H9 (cell line): ENCODE data around the gene MAP2K3. TPM values are rescaled to one million over a fixed set of nuclear protein-coding genes. Genes with fewer than 3 reads are reported as not detected.

ENCODE experiments used
- DNase-seq: peaks from one replicate; pipeline ENCODE4 v3.0.0-alpha.2; 2017
- H2AFZ ChIP-seq: one replicate; pipeline ENCODE4 v1.6.1; 2013; ENCODE audit warnings: mild to moderate bottlenecking, low read length, control low read depth, moderate library complexity
- H2AK5ac ChIP-seq: 2 replicates; pipeline ENCODE4 v1.6.1; 2013; ENCODE audit warnings: low read length, control low read depth, mixed read lengths; ENCODE audit not compliant: insufficient read length
- H2BK120ac ChIP-seq: one replicate; pipeline ENCODE4 v1.6.1; 2013; ENCODE audit warnings: low read depth, mild to moderate bottlenecking, low read length, control low read depth, inconsistent platforms; ENCODE audit not compliant: poor library complexity, severe bottlenecking
- H2BK12ac ChIP-seq: 2 replicates; pipeline ENCODE4 v1.6.1; 2013; ENCODE audit warnings: low read length, control low read depth, mixed read lengths, low read depth; ENCODE audit not compliant: insufficient read length
- H2BK15ac ChIP-seq: 2 replicates; pipeline ENCODE4 v1.6.1; 2013; ENCODE audit warnings: low read depth, low read length, control low read depth
- H2BK20ac ChIP-seq: one replicate; pipeline ENCODE4 v1.6.1; 2013; ENCODE audit warnings: low read depth, mild to moderate bottlenecking, low read length, control low read depth, inconsistent platforms; ENCODE audit not compliant: poor library complexity, severe bottlenecking
- H2BK5ac ChIP-seq: 2 replicates; pipeline ENCODE4 v1.6.1; 2013; ENCODE audit warnings: low read length, control low read depth, mixed read lengths; ENCODE audit not compliant: insufficient read length
- H3K14ac ChIP-seq: 2 replicates; pipeline ENCODE4 v1.6.1; 2013; ENCODE audit warnings: low read length, control low read depth; ENCODE audit not compliant: insufficient read depth
- H3K18ac ChIP-seq: 2 replicates; pipeline ENCODE4 v1.6.1; 2013; ENCODE audit warnings: low read depth, mild to moderate bottlenecking, mixed read lengths, low read length, control low read depth; ENCODE audit not compliant: insufficient read length
- H3K23ac ChIP-seq: 2 replicates; pipeline ENCODE4 v1.6.1; 2013; ENCODE audit warnings: low read length, control low read depth, mixed read lengths, low read depth; ENCODE audit not compliant: insufficient read length
- H3K23me2 ChIP-seq: 2 replicates; pipeline ENCODE4 v1.6.1; 2013; ENCODE audit warnings: low read depth, mild to moderate bottlenecking, mixed read lengths, low read length, control low read depth; ENCODE audit not compliant: insufficient read length, poor library complexity, severe bottlenecking
- H3K27ac ChIP-seq: 2 replicates; pipeline ENCODE4 v1.5.1; 2013; ENCODE audit warnings: low read length, control low read depth, mixed read lengths, low read depth; ENCODE audit not compliant: insufficient read length
- H3K27me3 ChIP-seq: 2 replicates; pipeline ENCODE4 v1.6.1; 2013; ENCODE audit warnings: low read length, control low read depth, inconsistent platforms; ENCODE audit not compliant: insufficient read depth
- H3K4ac ChIP-seq: 2 replicates; pipeline ENCODE4 v1.6.1; 2013; ENCODE audit warnings: low read depth, mild to moderate bottlenecking, control low read depth, inconsistent platforms, low read length, moderate library complexity
- H3K4me1 ChIP-seq: 2 replicates; pipeline ENCODE4 v1.6.1; 2013; ENCODE audit warnings: low read length, control low read depth, inconsistent platforms; ENCODE audit not compliant: insufficient read depth
- H3K4me2 ChIP-seq: 2 replicates; pipeline ENCODE4 v1.6.1; 2013; ENCODE audit warnings: low read length, control low read depth, mixed read lengths; ENCODE audit not compliant: insufficient read length, insufficient read depth
- H3K56ac ChIP-seq: 2 replicates; pipeline ENCODE4 v1.6.1; 2013; ENCODE audit warnings: low read depth, mild to moderate bottlenecking, mixed read lengths, low read length, control low read depth; ENCODE audit not compliant: insufficient read length
- H3K79me1 ChIP-seq: 2 replicates; pipeline ENCODE4 v1.6.1; 2013; ENCODE audit warnings: low read depth, mild to moderate bottlenecking, moderate library complexity, low read length, control low read depth, inconsistent platforms; ENCODE audit not compliant: insufficient read depth, poor library complexity, severe bottlenecking
- H3K79me2 ChIP-seq: 2 replicates; pipeline ENCODE4 v1.6.1; 2013; ENCODE audit warnings: low read length, control low read depth, inconsistent platforms; ENCODE audit not compliant: insufficient read depth
- H3K9ac ChIP-seq: 2 replicates; pipeline ENCODE4 v1.6.1; 2013; ENCODE audit warnings: low read length, control low read depth, mixed read lengths; ENCODE audit not compliant: insufficient read length; ENCODE audit errors: extremely low read depth
- H3K9me3 ChIP-seq: one replicate; pipeline ENCODE4 v1.6.1; 2013; ENCODE audit warnings: low read depth, low read length, inconsistent platforms; ENCODE audit not compliant: control insufficient read depth
- H3T11ph ChIP-seq: one replicate; pipeline ENCODE4 v1.6.1; 2013; ENCODE audit warnings: mild to moderate bottlenecking, low read length, control low read depth, inconsistent platforms
- H4K20me1 ChIP-seq: one replicate; pipeline ENCODE4 v1.6.1; 2013; ENCODE audit not compliant: control insufficient read depth, insufficient read length, insufficient read depth
- H4K5ac ChIP-seq: 2 replicates; pipeline ENCODE4 v1.6.1; 2013; ENCODE audit warnings: low read depth, mild to moderate bottlenecking, mixed read lengths, low read length, control low read depth; ENCODE audit not compliant: insufficient read length
- H4K8ac ChIP-seq: replicated peaks from 2 replicates; pipeline ENCODE4 v1.6.1; 2013; ENCODE audit warnings: low read length, control low read depth, mixed read lengths, low read depth; ENCODE audit not compliant: insufficient read length
- H4K91ac ChIP-seq: 2 replicates; pipeline ENCODE4 v1.6.1; 2013; ENCODE audit warnings: low read depth, mild to moderate bottlenecking, moderate library complexity, mixed read lengths, low read length, control low read depth; ENCODE audit not compliant: insufficient read length
- H3K27ac Mint-ChIP-seq, 3 experiments: 2 replicates in 2 of 3; 3 replicates in 1 of 3; pipeline ENCODE4 v1.8.0; 2020 to 2021; ENCODE audit warnings: mixed read lengths in 3 of 3, mild to moderate bottlenecking in 1 of 3, moderate library complexity in 1 of 3
- H3K27me3 Mint-ChIP-seq: 2 replicates; pipeline ENCODE4 v1.8.0; 2021; ENCODE audit warnings: low read depth, mild to moderate bottlenecking, moderate library complexity, mixed read lengths
- H3K36me3 Mint-ChIP-seq, 3 experiments: 2 replicates in 2 of 3; 3 replicates in 1 of 3; pipeline ENCODE4 v1.8.0; 2020 to 2021; ENCODE audit warnings: low read depth in 3 of 3, mixed read lengths in 3 of 3; ENCODE audit not compliant: insufficient read depth in 1 of 3
- H3K4me1 Mint-ChIP-seq, 2 experiments: 2 replicates each; pipeline ENCODE4 v1.8.0; 2020; ENCODE audit warnings: mixed read lengths in 2 of 2
- H3K4me3 Mint-ChIP-seq, 2 experiments: 2 replicates in 1 of 2; 3 replicates in 1 of 2; pipeline ENCODE4 v1.8.0; 2020 to 2021; ENCODE audit warnings: mild to moderate bottlenecking in 2 of 2, mixed read lengths in 2 of 2, moderate library complexity in 1 of 2
- H3K9me3 Mint-ChIP-seq, 2 experiments: 2 replicates in 1 of 2; 3 replicates in 1 of 2; pipeline ENCODE4 v1.8.0; 2020; ENCODE audit warnings: mild to moderate bottlenecking in 2 of 2, mixed read lengths in 2 of 2, moderate library complexity in 1 of 2
- CTCF ChIP-seq: fragments of 200-600 bp; sonication (generic); conservative IDR thresholded peaks from 3 replicates; pipeline ENCODE4 v1.8.0; 2021; ENCODE audit warnings: antibody characterized with exemption, mild to moderate bottlenecking
- WGBS: extraction: QIAGEN DNeasy Blood & Tissue Kit; methylation state at CpG from one replicate; pipeline ENCODE4 v1.1.7; 2013; ENCODE audit warnings: missing lambda C conversion rate, low lambda C conversion rate, mixed read lengths; ENCODE audit not compliant: insufficient read length; ENCODE audit errors: extremely low coverage; 5-methylcytosine and 5-hydroxymethylcytosine counted together
- total RNA-seq: library from RNA; stranded (reverse); gene quantifications from 2 replicates; pipeline ENCODE4 v1.2.1, GENCODE V29; 2021

The MAP2K3 gene
- total RNA-seq, 1 experiment from 2014 or later = 26.1 TPM

GRCh38 chr17:21357281-21357680 lies 72.8 kb downstream of the MAP2K3 start:
- Histone ChIP-seq H3K23me2 (no peaks in the 10 kb centered on the region), H2BK15ac (no peak overlapping the region), H2BK20ac (no peak overlapping the region), H3K9me3 (no peaks in the 10 kb centered on the region), H2AK5ac (no peak overlapping the region), H4K8ac (no peak overlapping the region), H3K9ac (no peak overlapping the region), H2AFZ (no peak overlapping the region), H4K5ac (no peak overlapping the region), H3K23ac (no peak overlapping the region), H3K18ac (no peak overlapping the region), H3K4me1 (no peaks in the 10 kb centered on the region; the same call in 1 of the 2 replicates), H2BK5ac (no peak overlapping the region), H4K91ac (no peak overlapping the region), H3T11ph (no peak overlapping the region), H3K79me1 (no peaks in the 10 kb centered on the region), H2BK12ac (no peak overlapping the region), H3K14ac (no peak overlapping the region), H3K4me2 (no peak overlapping the region), H4K20me1 (no peaks in the 10 kb centered on the region), H3K56ac (no peak overlapping the region), H2BK120ac (no peak overlapping the region), H3K27ac (no peak overlapping the region), H3K27me3 (no peaks in the 10 kb centered on the region), H3K4ac (no peak overlapping the region), H3K79me2 (no peaks in the 10 kb centered on the region)
- no peaks in the 10 kb centered on the region for H3K36me3 Mint-ChIP-seq
- TF ChIP-seq CTCF = no peak
- H3K27me3 Mint-ChIP-seq = peaks cover 14% of the 10 kb centered on the region
- H3K4me3 Mint-ChIP-seq = no peak overlapping the region
- no peak overlapping the region for H3K27ac Mint-ChIP-seq
- WGBS = no CpG with 5 or more reads among the region's 5 CpGs
- H3K4me1 Mint-ChIP-seq = peaks cover 23 to 28% of the 10 kb centered on the region in 2 experiments
- DNase-seq = no peak
- H3K9me3 Mint-ChIP-seq = no peaks in the 10 kb centered on the region; a peak in 1 of 5 replicates
